K562 (cell line): ENCODE data around the gene SNPH. TPM values are rescaled to one million over a fixed set of nuclear protein-coding genes. Genes with fewer than 3 reads are reported as not detected.

Experiments
- BRD9 ChIP-seq: fragments of 450-650 bp; IDR thresholded peaks from 2 replicates; pipeline ENCODE4 v1.6.1; 2018; ENCODE audit warnings: low read depth; ENCODE audit not compliant: partially characterized antibody
- DACH1 ChIP-seq: fragments of 450-650 bp; IDR thresholded peaks from 2 replicates; pipeline ENCODE4 v1.6.1; 2018; ENCODE audit not compliant: partially characterized antibody
- ETV1 ChIP-seq: fragments of 450-650 bp; conservative IDR thresholded peaks from 2 replicates; pipeline ENCODE4 v1.6.1; 2016; ENCODE audit warnings: missing genetic modification characterization, control low read depth, low read depth, missing compliant biosample characterization
- GABPA ChIP-seq: fragments of 200-800 bp; sonication (Bioruptor generic); conservative IDR thresholded peaks from 2 replicates; pipeline ENCODE4 v1.6.1; 2016; ENCODE audit warnings: low read depth, missing genetic modification characterization, missing compliant biosample characterization
- GTF2F1 ChIP-seq: IDR thresholded peaks from 2 replicates; pipeline ENCODE4 v1.6.1; 2011; ENCODE audit warnings: low read depth, low read length, improper control_type of control experiment
- KDM2B ChIP-seq: fragments of 250-450 bp; sonication (Bioruptor Pico); IDR thresholded peaks from 2 replicates; pipeline ENCODE4 v1.8.0; 2021; ENCODE audit warnings: mild to moderate bottlenecking, moderate library complexity
- RBM17 ChIP-seq: fragments of 200-400 bp; formaldehyde crosslinking; IDR thresholded peaks from 2 replicates; pipeline ENCODE4 v1.6.1; 2017; ENCODE audit warnings: low read depth, mild to moderate bottlenecking, low read length, borderline replicate concordance
- TAF7 ChIP-seq: fragments of 450-650 bp; IDR thresholded peaks from 2 replicates; pipeline ENCODE4 v1.6.1; 2016; ENCODE audit warnings: missing genetic modification characterization, missing compliant biosample characterization
- U2AF1 ChIP-seq: fragments of 200-400 bp; formaldehyde crosslinking; optimal IDR thresholded peaks from 2 replicates; pipeline ENCODE3; 2017; ENCODE audit warnings: mild to moderate bottlenecking, low read depth, low read length, moderate library complexity
- XRCC5 ChIP-seq: fragments of 200-400 bp; formaldehyde crosslinking; IDR thresholded peaks from 2 replicates; pipeline ENCODE4 v1.6.1; 2017; ENCODE audit warnings: low read depth, mild to moderate bottlenecking, low read length
- ZNF695 ChIP-seq: fragments of 450-650 bp; formaldehyde crosslinking; IDR thresholded peaks from 2 replicates; pipeline ENCODE4 v1.4.0; 2020; ENCODE audit warnings: mild to moderate bottlenecking, moderate library complexity
- polyA plus RNA-seq, 8 experiments: library from polyadenylated mRNA; depleted of rRNA in 4 of 8; stranded (reverse) in 5 of 8; unstranded in 3 of 8; fragments of >200 nt; fragmentation: Nextera tagmentation in 2 of 8; fragmentation: Illumina TruSeq in 1 of 8; extraction: Ambion mirVana in 2 of 8; extraction: Trizol in 1 of 8; gene quantifications; 2 replicates each; pipeline versions ENCODE4 v1.2.1 to v1.2.3, GENCODE V29; 2011 to 2014; ENCODE audit warnings: inconsistent platforms in 1 of 8, missing spikeins in 1 of 8
- total RNA-seq, 7 experiments: library from RNA; depleted of rRNA in 6 of 7; stranded (reverse); fragments of >200 nt in 6 of 7; fragmentation: Illumina TruSeq in 2 of 7; extraction: Trizol in 2 of 7; gene quantifications; 2 replicates each; pipeline versions ENCODE4 v1.2.1 to v1.2.3, GENCODE V29; 2011 to 2021; ENCODE audit warnings: low replicate concordance in 1 of 7
- TF ChIP-seq, protein P1 (sequence below): fragments of 200-600 bp; sonication (generic); IDR thresholded peaks from one replicate; pipeline ENCODE4 v1.6.1; 2012; ENCODE audit warnings: mild to moderate bottlenecking, low read depth, low read length, inconsistent platforms
- TF ChIP-seq, protein P2 (sequence below): sonication (generic); formaldehyde crosslinking; IDR thresholded peaks from 2 replicates; pipeline ENCODE4 v1.9.0; 2022; ENCODE audit warnings: mild to moderate bottlenecking, missing genetic modification reagents
- TF ChIP-seq, protein P3 (sequence below): sonication (generic); formaldehyde crosslinking; IDR thresholded peaks from 2 replicates; pipeline ENCODE4 v1.8.0; 2022; ENCODE audit warnings: mild to moderate bottlenecking, missing genetic modification reagents

The SNPH gene
- total and polyA plus RNA-seq, 9 of the 15 experiments (the other 6 are each of a cell fraction or from before 2014, with no cell fraction given): 0.03 to 4.2 (median 1.4) TPM

DNA sequence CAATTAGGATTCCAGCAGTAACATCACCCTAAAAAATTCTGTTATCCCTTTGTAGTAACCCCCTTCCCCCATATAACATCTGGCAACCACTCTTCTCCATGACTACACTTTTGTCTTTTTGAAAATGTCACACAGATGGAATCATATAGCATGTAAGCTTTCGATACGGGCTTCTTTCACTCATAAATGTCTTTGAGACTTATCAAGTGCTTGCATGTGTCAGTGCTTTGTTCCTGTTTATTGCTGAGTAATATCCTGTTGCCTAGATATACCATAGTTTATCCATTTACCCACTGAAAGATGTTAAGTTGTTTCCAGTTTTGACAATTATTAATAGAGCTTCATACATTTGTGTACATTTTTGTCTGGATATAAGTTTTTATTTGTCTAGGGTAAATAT is 10.4 kb upstream of the SNPH start (continued):
- TF ChIP-seq, protein P1, sequence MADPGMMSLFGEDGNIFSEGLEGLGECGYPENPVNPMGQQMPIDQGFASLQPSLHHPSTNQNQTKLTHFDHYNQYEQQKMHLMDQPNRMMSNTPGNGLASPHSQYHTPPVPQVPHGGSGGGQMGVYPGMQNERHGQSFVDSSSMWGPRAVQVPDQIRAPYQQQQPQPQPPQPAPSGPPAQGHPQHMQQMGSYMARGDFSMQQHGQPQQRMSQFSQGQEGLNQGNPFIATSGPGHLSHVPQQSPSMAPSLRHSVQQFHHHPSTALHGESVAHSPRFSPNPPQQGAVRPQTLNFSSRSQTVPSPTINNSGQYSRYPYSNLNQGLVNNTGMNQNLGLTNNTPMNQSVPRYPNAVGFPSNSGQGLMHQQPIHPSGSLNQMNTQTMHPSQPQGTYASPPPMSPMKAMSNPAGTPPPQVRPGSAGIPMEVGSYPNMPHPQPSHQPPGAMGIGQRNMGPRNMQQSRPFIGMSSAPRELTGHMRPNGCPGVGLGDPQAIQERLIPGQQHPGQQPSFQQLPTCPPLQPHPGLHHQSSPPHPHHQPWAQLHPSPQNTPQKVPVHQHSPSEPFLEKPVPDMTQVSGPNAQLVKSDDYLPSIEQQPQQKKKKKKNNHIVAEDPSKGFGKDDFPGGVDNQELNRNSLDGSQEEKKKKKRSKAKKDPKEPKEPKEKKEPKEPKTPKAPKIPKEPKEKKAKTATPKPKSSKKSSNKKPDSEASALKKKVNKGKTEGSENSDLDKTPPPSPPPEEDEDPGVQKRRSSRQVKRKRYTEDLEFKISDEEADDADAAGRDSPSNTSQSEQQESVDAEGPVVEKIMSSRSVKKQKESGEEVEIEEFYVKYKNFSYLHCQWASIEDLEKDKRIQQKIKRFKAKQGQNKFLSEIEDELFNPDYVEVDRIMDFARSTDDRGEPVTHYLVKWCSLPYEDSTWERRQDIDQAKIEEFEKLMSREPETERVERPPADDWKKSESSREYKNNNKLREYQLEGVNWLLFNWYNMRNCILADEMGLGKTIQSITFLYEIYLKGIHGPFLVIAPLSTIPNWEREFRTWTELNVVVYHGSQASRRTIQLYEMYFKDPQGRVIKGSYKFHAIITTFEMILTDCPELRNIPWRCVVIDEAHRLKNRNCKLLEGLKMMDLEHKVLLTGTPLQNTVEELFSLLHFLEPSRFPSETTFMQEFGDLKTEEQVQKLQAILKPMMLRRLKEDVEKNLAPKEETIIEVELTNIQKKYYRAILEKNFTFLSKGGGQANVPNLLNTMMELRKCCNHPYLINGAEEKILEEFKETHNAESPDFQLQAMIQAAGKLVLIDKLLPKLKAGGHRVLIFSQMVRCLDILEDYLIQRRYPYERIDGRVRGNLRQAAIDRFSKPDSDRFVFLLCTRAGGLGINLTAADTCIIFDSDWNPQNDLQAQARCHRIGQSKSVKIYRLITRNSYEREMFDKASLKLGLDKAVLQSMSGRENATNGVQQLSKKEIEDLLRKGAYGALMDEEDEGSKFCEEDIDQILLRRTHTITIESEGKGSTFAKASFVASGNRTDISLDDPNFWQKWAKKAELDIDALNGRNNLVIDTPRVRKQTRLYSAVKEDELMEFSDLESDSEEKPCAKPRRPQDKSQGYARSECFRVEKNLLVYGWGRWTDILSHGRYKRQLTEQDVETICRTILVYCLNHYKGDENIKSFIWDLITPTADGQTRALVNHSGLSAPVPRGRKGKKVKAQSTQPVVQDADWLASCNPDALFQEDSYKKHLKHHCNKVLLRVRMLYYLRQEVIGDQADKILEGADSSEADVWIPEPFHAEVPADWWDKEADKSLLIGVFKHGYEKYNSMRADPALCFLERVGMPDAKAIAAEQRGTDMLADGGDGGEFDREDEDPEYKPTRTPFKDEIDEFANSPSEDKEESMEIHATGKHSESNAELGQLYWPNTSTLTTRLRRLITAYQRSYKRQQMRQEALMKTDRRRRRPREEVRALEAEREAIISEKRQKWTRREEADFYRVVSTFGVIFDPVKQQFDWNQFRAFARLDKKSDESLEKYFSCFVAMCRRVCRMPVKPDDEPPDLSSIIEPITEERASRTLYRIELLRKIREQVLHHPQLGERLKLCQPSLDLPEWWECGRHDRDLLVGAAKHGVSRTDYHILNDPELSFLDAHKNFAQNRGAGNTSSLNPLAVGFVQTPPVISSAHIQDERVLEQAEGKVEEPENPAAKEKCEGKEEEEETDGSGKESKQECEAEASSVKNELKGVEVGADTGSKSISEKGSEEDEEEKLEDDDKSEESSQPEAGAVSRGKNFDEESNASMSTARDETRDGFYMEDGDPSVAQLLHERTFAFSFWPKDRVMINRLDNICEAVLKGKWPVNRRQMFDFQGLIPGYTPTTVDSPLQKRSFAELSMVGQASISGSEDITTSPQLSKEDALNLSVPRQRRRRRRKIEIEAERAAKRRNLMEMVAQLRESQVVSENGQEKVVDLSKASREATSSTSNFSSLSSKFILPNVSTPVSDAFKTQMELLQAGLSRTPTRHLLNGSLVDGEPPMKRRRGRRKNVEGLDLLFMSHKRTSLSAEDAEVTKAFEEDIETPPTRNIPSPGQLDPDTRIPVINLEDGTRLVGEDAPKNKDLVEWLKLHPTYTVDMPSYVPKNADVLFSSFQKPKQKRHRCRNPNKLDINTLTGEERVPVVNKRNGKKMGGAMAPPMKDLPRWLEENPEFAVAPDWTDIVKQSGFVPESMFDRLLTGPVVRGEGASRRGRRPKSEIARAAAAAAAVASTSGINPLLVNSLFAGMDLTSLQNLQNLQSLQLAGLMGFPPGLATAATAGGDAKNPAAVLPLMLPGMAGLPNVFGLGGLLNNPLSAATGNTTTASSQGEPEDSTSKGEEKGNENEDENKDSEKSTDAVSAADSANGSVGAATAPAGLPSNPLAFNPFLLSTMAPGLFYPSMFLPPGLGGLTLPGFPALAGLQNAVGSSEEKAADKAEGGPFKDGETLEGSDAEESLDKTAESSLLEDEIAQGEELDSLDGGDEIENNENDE: no peak
- TF ChIP-seq DACH1: no peak
- TF ChIP-seq BRD9: no peak
- TF ChIP-seq RBM17: no peak
- no peak for TF ChIP-seq GABPA
- TF ChIP-seq U2AF1: no peak
- TF ChIP-seq TAF7: no peak
- TF ChIP-seq ZNF695 (CRISPR knock-in tag): no peak
- TF ChIP-seq GTF2F1: no peak
- no peak for TF ChIP-seq XRCC5
- TF ChIP-seq, protein P2, sequence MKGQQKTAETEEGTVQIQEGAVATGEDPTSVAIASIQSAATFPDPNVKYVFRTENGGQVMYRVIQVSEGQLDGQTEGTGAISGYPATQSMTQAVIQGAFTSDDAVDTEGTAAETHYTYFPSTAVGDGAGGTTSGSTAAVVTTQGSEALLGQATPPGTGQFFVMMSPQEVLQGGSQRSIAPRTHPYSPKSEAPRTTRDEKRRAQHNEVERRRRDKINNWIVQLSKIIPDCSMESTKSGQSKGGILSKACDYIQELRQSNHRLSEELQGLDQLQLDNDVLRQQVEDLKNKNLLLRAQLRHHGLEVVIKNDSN (CRISPR knock-in tag): no peak
- TF ChIP-seq KDM2B: no peak
- TF ChIP-seq, protein P3, sequence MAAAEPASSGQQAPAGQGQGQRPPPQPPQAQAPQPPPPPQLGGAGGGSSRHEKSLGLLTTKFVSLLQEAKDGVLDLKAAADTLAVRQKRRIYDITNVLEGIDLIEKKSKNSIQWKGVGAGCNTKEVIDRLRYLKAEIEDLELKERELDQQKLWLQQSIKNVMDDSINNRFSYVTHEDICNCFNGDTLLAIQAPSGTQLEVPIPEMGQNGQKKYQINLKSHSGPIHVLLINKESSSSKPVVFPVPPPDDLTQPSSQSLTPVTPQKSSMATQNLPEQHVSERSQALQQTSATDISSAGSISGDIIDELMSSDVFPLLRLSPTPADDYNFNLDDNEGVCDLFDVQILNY (CRISPR knock-in tag): no peak
- peak; percentile 85 for TF ChIP-seq ETV1 (tag)
